Neural crest cell (in vitro differentiated cells): Measurements from ENCODE around the gene TAF4. TPM values are rescaled to one million over a fixed set of nuclear protein-coding genes. Genes with fewer than 3 reads are reported as not detected.
A peak's percentile ranks its signal among the peaks of the same experiment; 100 is the strongest.
"Not testable (repeated sequence)": the region's sequence is repeated elsewhere in the genome, so short reads cannot be mapped to it uniquely, and the experiment has no call there.

ENCODE experiments used
- DNase-seq: peaks from one replicate; pipeline ENCODE4 v3.0.0; 2021; ENCODE audit warnings: low read depth, mixed read lengths, low spot score
- H3K27ac Mint-ChIP-seq: one replicate; pipeline ENCODE4 v1.8.0; 2021; ENCODE audit warnings: mild to moderate bottlenecking, mixed read lengths; ENCODE audit not compliant: unreplicated experiment
- H3K27me3 Mint-ChIP-seq: 2 replicates; pipeline ENCODE4 v1.8.0; 2021; ENCODE audit warnings: low read depth, mild to moderate bottlenecking, mixed read lengths
- H3K36me3 Mint-ChIP-seq: 2 replicates; pipeline ENCODE4 v1.8.0; 2021; ENCODE audit warnings: low read depth, mild to moderate bottlenecking, mixed read lengths
- H3K4me1 Mint-ChIP-seq: 2 replicates; pipeline ENCODE4 v1.8.0; 2021; ENCODE audit warnings: mixed read lengths
- H3K4me3 Mint-ChIP-seq: one replicate; pipeline ENCODE4 v1.8.0; 2021; ENCODE audit warnings: mild to moderate bottlenecking, mixed read lengths
- H3K9me3 Mint-ChIP-seq: 2 replicates; pipeline ENCODE4 v1.8.0; 2021; ENCODE audit warnings: mixed read lengths
- total RNA-seq: library from RNA; stranded (reverse); gene quantifications from 2 replicates; pipeline ENCODE4 v1.2.1, GENCODE V29; 2021
- TF ChIP-seq, protein P1 (sequence below): fragments of 200-600 bp; sonication (generic); conservative IDR thresholded peaks from 2 replicates; pipeline ENCODE4 v1.5.0; 2021; ENCODE audit warnings: antibody characterized with exemption, mild to moderate bottlenecking

The TAF4 gene
- total RNA-seq, 1 donor from 2014 or later, result 33.6 TPM

DNA sequence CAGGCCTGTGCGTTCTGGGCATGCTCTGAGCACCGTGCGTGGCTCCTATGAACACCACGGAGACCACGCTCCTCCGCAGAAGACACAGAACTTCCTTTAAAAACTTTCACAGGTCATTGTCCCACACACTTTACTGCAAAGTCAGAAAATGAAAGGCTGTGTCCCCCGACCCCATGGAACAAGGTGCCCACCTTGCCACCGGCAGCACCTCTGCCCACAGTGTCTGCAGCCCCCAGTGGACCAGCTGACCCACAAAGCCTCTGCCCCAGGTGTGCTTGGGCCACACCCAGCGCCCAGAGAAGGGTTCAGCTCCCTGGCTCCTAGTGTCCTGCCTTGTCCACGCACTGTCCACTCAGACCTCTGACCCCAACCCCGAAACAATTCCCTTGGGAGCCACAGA lies 8.7 kb downstream of the TAF4 start:
- H3K36me3 Mint-ChIP-seq, result peaks cover 10% of the 10 kb centered on the region
- TF ChIP-seq, protein P1, sequence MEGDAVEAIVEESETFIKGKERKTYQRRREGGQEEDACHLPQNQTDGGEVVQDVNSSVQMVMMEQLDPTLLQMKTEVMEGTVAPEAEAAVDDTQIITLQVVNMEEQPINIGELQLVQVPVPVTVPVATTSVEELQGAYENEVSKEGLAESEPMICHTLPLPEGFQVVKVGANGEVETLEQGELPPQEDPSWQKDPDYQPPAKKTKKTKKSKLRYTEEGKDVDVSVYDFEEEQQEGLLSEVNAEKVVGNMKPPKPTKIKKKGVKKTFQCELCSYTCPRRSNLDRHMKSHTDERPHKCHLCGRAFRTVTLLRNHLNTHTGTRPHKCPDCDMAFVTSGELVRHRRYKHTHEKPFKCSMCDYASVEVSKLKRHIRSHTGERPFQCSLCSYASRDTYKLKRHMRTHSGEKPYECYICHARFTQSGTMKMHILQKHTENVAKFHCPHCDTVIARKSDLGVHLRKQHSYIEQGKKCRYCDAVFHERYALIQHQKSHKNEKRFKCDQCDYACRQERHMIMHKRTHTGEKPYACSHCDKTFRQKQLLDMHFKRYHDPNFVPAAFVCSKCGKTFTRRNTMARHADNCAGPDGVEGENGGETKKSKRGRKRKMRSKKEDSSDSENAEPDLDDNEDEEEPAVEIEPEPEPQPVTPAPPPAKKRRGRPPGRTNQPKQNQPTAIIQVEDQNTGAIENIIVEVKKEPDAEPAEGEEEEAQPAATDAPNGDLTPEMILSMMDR, result no peak
- H3K4me1 Mint-ChIP-seq, result peaks cover 17% of the 10 kb centered on the region
- no peak overlapping the region for H3K4me3 Mint-ChIP-seq
- DNase-seq, result no peak
- H3K9me3 Mint-ChIP-seq, result no peaks in the 10 kb centered on the region
- no peaks in the 10 kb centered on the region for H3K27me3 Mint-ChIP-seq
- H3K27ac Mint-ChIP-seq, result no peak overlapping the region

- Mint-ChIP-seq H3K4me3 (no peak overlapping the region), H3K27me3 (no peaks in the 10 kb centered on the region), H3K36me3 (peaks cover 10% of the 10 kb centered on the region), H3K9me3 (no peaks in the 10 kb centered on the region), H3K4me1 (peaks cover 13% of the 10 kb centered on the region), H3K27ac (no peak overlapping the region)
- no peak for DNase-seq
- TF ChIP-seq, protein P1, result no peak
These were observed 9.3 kb downstream of the TAF4 start for GRCh38 chr20:62056377-62056776.

GRCh38 chr20:62055862-62056115 lies 9.9 kb downstream of the TAF4 start:
- H3K27ac Mint-ChIP-seq, H3K27me3 Mint-ChIP-seq, H3K9me3 Mint-ChIP-seq, H3K36me3 Mint-ChIP-seq, DNase-seq: not testable (repeated sequence)
- peaks cover 11% of the 10 kb centered on the region for H3K4me1 Mint-ChIP-seq
- peak overlapping the region; percentile 49 for H3K4me3 Mint-ChIP-seq

DNA sequence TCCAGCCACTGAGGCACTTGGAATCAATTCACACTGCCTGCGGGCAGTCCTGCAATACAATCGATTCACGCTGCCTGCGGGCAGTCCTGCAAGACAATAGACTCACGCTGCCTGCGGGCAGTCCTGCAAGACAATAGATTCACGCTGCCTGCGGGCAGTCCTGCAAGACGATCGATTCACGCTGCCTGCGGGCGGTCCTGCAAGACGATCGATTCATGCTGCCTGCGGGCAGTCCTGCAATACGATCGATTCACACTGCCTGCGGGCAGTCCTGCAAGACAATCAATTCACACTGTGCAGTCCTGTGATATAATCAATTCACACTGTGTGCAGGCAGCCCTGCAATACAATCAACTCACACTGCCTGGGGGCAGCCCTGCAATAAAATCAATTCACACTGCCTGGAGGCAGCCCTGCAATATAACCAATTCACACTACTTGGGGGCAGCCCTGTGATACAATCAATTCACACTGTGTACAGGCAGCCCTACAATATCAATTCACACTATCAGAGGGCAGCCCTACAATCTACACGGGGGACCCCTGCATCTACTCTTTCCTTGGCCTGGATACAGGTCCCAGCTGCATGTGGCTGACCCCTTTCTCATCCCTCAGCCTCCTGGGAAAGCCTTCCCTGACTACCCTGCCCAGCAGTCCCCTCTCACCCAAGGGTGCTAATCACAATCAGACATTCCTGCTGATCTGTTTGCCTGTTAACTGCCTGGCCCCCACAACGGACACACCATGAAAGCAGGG lies 10.4 kb downstream of the TAF4 start:
- Mint-ChIP-seq H3K4me1 (peaks cover 16% of the 10 kb centered on the region), H3K27ac (no peak overlapping the region), H3K27me3 (no peaks in the 10 kb centered on the region), H3K4me3 (no peak overlapping the region), H3K9me3 (no peaks in the 10 kb centered on the region), H3K36me3 (peaks cover 10% of the 10 kb centered on the region)
- TF ChIP-seq, protein P1, result no peak
- no peak for DNase-seq

DNA sequence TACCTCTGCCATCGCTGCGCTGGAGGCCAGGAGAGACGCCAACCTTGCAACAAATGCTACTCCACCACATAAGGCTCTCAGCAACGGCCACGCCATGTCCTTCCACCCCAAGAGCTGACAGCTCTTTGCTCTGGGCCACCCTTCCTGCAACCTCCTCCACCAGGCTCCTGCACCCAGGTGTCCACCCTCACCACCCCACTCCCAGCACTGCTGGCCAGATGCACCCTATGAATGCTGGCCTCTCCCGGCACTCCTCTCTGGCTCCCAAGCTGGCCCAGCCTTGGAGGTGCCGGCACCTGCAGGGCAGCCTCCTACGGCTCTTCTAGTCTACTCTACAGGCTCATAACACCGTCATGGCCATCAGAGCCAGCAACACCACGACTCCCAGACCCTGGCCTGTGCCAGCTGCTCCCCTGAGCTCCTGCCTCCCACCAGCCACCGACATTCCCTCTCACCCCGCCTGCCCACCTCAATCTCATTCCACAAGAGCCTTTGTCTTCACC lies 11.2 kb downstream of the TAF4 start:
- peak overlapping the region; percentile 57 for H3K27ac Mint-ChIP-seq
- no peaks in the 10 kb centered on the region for H3K27me3 Mint-ChIP-seq
- DNase-seq, result no peak
- no peak overlapping the region for H3K4me3 Mint-ChIP-seq
- peaks cover 16% of the 10 kb centered on the region for H3K4me1 Mint-ChIP-seq
- peaks cover 10% of the 10 kb centered on the region for H3K36me3 Mint-ChIP-seq
- TF ChIP-seq, protein P1, result no peak
- H3K9me3 Mint-ChIP-seq, result no peaks in the 10 kb centered on the region

- H3K4me3 Mint-ChIP-seq, result no peak overlapping the region
- H3K9me3 Mint-ChIP-seq, result no peaks in the 10 kb centered on the region
- peaks cover 13% of the 10 kb centered on the region for H3K4me1 Mint-ChIP-seq
- no peak for DNase-seq
- no peaks in the 10 kb centered on the region for H3K27me3 Mint-ChIP-seq
- TF ChIP-seq, protein P1, result no peak
- H3K27ac Mint-ChIP-seq, result peak overlapping the region; percentile 6
- H3K36me3 Mint-ChIP-seq, result peaks cover 10% of the 10 kb centered on the region
These were observed 12.1 kb downstream of the TAF4 start for GRCh38 chr20:62053465-62054196.
